Adrenal gland (tissue), 5 donors: ENCODE results near the gene ABCF3.

Experiments
- POLR2A ChIP-seq, 2 donors: fragments of 450-650 bp; IDR thresholded peaks; one replicate each; pipeline ENCODE4 v1.6.1; 2017; ENCODE audit warnings: antibody characterized with exemption in 2 of 2, mild to moderate bottlenecking in 2 of 2, moderate library complexity in 1 of 2
- TF ChIP-seq, protein P1 (sequence below), 6 experiments: fragments of 450-650 bp in 4 of 6; fragments of 200-600 bp in 2 of 6; sonication (generic) in 1 of 6; IDR thresholded peaks; 1 replicate in 5 of 6; 2 replicates in 1 of 6; pipeline versions ENCODE4 v1.5.1 to v1.8.0; 2016 to 2021; ENCODE audit warnings: antibody characterized with exemption in 6 of 6, mild to moderate bottlenecking in 2 of 6, moderate library complexity in 1 of 6
- donor health status: DM: no; HTN: no; CAD: no.

DNA sequence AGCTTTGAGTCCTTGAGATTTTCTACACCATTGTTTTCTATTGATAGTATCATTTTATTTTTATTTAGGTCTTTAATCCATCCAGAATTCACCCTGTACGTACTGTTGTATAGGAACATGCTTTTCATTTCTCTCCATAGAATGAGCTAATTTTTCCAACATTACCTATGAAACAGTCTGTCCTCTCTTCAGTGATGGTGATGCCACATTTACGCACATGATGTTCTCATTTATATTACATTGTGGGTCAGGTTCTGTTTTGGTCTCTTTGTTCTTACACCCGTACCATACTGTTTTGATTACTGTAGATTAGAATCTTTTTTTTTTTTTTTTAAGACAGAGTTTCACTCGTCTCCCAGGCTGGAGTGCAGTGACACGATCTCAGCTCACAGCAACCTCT, 25.7 kb downstream of the ABCF3 start:
- TF ChIP-seq, protein P1, sequence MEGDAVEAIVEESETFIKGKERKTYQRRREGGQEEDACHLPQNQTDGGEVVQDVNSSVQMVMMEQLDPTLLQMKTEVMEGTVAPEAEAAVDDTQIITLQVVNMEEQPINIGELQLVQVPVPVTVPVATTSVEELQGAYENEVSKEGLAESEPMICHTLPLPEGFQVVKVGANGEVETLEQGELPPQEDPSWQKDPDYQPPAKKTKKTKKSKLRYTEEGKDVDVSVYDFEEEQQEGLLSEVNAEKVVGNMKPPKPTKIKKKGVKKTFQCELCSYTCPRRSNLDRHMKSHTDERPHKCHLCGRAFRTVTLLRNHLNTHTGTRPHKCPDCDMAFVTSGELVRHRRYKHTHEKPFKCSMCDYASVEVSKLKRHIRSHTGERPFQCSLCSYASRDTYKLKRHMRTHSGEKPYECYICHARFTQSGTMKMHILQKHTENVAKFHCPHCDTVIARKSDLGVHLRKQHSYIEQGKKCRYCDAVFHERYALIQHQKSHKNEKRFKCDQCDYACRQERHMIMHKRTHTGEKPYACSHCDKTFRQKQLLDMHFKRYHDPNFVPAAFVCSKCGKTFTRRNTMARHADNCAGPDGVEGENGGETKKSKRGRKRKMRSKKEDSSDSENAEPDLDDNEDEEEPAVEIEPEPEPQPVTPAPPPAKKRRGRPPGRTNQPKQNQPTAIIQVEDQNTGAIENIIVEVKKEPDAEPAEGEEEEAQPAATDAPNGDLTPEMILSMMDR (IDR thresholded peaks at IDR 0.05) = no peak
- no peak for TF ChIP-seq POLR2A (IDR thresholded peaks at IDR 0.05)
